Measurements from ENCODE around the gene SBF2. TPM values are rescaled to one million over a fixed set of nuclear protein-coding genes. Genes with fewer than 3 reads are reported as not detected.

The SBF2 gene
- total and polyA plus RNA-seq, 2 donors (not counting 3 experiments of a cell fraction or from before 2014, with no cell fraction given), result 15.4 to 42.4 TPM

DNA sequence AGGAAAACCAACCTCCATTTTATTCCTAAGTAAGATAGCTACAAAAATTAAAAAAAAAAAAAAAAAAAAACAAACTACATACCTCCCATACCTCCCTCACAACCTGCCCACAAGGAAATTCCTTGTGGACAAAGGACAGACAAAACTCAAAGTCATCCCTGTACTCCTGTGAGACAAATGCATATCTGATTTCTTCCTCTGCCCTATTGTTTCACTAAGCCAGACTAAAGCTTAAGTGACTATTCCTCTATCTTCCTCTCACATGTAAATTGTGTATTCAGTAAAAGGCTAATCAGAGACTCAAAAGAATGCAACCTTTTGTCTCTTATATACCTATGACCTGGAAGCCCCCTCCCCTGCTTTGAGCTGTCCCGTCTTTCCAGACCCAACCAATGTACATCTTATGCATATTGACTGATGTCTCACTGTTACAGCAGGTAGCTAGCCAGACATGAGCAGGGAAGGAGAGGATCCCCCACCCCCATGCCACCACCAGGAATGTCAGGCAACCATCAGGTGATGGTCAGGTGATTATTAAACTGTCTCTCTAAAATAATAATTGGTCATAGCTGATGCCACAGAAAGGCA, 289.4 kb downstream of the SBF2 start:
- ChIA-PET POLR2A (interaction anchor here (0.6 kb wide), 1 partner anchor 185 kb away, joined by 6 read pairs; no protein-coding TSS in a partner anchor), CTCF (interaction anchor here (0.9 to 1.4 kb wide), 5 partner anchors 9 to 14 kb away, joined by 3 to 4 read pairs (median 3); no protein-coding TSS in a partner anchor)
- no peak overlapping the region for H3K4me2 ChIP-seq (ENCODE audit: insufficient read depth, low read length)
- H3K4me3 ChIP-seq (replicated peaks in 1 of 3; ENCODE audit: insufficient read depth in 1 of 3, low read depth in 1 of 3, low read length in 3 of 3), result no peak overlapping the region
- H3K9me1 ChIP-seq (replicated peaks; ENCODE audit: control insufficient read depth, extremely low read depth, insufficient read depth, low read length), result no peaks in the 10 kb centered on the region
- dilution Hi-C loops (cut with MboI; ENCODE audit: extremely low pct_ligation_motif_present, low sequenced_read_pairs) (no loop called here), intact Hi-C loops (cut with micrococcal nuclease) (no loop called here)
- no peak for FAIRE-seq
- BruUV-seq (replicated peaks), result no TSS peak
- TF ChIP-seq JUN (IDR thresholded peaks at IDR 0.05; ENCODE audit: borderline replicate concordance, insufficient read depth, insufficient read length, low read depth) (no peak), POLR2A (IDR thresholded peaks at IDR 0.05; ENCODE audit: low read depth, low read length) (no peak), MYC (IDR thresholded peaks at IDR 0.05; ENCODE audit: low read depth, low read length) (no peak), POLR2AphosphoS5 (IDR thresholded peaks at IDR 0.05; ENCODE audit: insufficient read depth, low read depth, low read length) (no peak), GATA2 (IDR thresholded peaks at IDR 0.05; ENCODE audit: insufficient read depth, insufficient read length, low read depth, low read length) (no peak), EZH2 (IDR thresholded peaks at IDR 0.05; ENCODE audit: borderline replicate concordance, low read depth, low read length, severe bottlenecking) (no peak), FOS (IDR thresholded peaks at IDR 0.05; ENCODE audit: borderline replicate concordance, insufficient read depth, low read length) (no peak)
- TF ChIP-seq, protein P1, sequence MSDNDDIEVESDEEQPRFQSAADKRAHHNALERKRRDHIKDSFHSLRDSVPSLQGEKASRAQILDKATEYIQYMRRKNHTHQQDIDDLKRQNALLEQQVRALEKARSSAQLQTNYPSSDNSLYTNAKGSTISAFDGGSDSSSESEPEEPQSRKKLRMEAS (IDR thresholded peaks at IDR 0.05; ENCODE audit: insufficient read depth, insufficient read length), result no peak
- TF ChIP-seq, protein P2, sequence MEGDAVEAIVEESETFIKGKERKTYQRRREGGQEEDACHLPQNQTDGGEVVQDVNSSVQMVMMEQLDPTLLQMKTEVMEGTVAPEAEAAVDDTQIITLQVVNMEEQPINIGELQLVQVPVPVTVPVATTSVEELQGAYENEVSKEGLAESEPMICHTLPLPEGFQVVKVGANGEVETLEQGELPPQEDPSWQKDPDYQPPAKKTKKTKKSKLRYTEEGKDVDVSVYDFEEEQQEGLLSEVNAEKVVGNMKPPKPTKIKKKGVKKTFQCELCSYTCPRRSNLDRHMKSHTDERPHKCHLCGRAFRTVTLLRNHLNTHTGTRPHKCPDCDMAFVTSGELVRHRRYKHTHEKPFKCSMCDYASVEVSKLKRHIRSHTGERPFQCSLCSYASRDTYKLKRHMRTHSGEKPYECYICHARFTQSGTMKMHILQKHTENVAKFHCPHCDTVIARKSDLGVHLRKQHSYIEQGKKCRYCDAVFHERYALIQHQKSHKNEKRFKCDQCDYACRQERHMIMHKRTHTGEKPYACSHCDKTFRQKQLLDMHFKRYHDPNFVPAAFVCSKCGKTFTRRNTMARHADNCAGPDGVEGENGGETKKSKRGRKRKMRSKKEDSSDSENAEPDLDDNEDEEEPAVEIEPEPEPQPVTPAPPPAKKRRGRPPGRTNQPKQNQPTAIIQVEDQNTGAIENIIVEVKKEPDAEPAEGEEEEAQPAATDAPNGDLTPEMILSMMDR (IDR thresholded peaks at IDR 0.05; ENCODE audit: extremely low read depth in 1 of 2, insufficient read depth in 1 of 2, low read depth in 1 of 2, low read length in 2 of 2), result no peak
- no peak overlapping the region for H3K27ac ChIP-seq (ENCODE audit: insufficient read depth, low read depth, low read length)
- H3K9me3 ChIP-seq (replicated peaks; ENCODE audit: control insufficient read depth, insufficient read depth, low read length), result no peaks in the 10 kb centered on the region
- H3K9ac ChIP-seq (replicated peaks; ENCODE audit: extremely low read depth, insufficient read depth, low read length), result no peak overlapping the region
- no peaks in the 10 kb centered on the region for H3K79me2 ChIP-seq (ENCODE audit: control insufficient read depth, insufficient read depth, low read length)
- H2AFZ ChIP-seq (ENCODE audit: low read depth, low read length), result no peak overlapping the region
- DNase-seq (ENCODE audit: low read depth, low spot score), result no peak
- no peaks in the 10 kb centered on the region for H3K36me3 ChIP-seq (ENCODE audit: control insufficient read depth in 2 of 2, extremely low read depth in 1 of 2, insufficient read depth in 2 of 2, low read length in 2 of 2)
- H3K4me1 ChIP-seq (ENCODE audit: control insufficient read depth, extremely low read depth, insufficient read depth, low read length), result no peaks in the 10 kb centered on the region
- H4K20me1 ChIP-seq (replicated peaks; ENCODE audit: control insufficient read depth, extremely low read depth, insufficient read depth, low read length), result no peaks in the 10 kb centered on the region
- no peaks in the 10 kb centered on the region for H3K27me3 ChIP-seq (ENCODE audit: control insufficient read depth in 2 of 2, insufficient read depth in 2 of 2, low read length in 2 of 2)
